ENCODE data around the gene DDI2.

GRCh38 chr1:15584489-15585363, 32.5 kb upstream of the DDI2 start, which contains the start of gene AGMAT:
- peak; percentile 36; the same call in 1 of the 2 replicates for TF ChIP-seq CTCF (conservative IDR thresholded peaks at IDR 0.05; ENCODE audit: low read length)
- TF ChIP-seq EZH2phosphoT487 (IDR thresholded peaks at IDR 0.05; ENCODE audit: borderline replicate concordance): no peak

Data from Loucy (cell line).